ENCODE results near the gene IGSF9B.

The IGSF9B gene

GRCh38 chr11:133983660-133984316, 27.0 kb upstream of the IGSF9B start:
- Histone ChIP-seq H3K27me3 (ENCODE audit: insufficient read depth, low read length) (no peaks in the 10 kb centered on the region), H3K4me1 (ENCODE audit: control insufficient read depth, insufficient read depth, low read length, unreplicated experiment) (no peaks in the 10 kb centered on the region), H3K27ac (ENCODE audit: low read depth, low read length) (no peak overlapping the region)

GRCh38 chr11:133982876-133983275, 26.1 kb upstream of the IGSF9B start:
- Histone ChIP-seq H2AFZ (ENCODE audit: low read length, unreplicated experiment) (no peak overlapping the region), H3K4me1 (ENCODE audit: control insufficient read depth, insufficient read depth, low read length, unreplicated experiment) (no peaks in the 10 kb centered on the region), H3K36me3 (ENCODE audit: insufficient read depth, low read length) (no peaks in the 10 kb centered on the region), H3K79me2 (ENCODE audit: control insufficient read depth, insufficient read depth, low read length, unreplicated experiment) (no peaks in the 10 kb centered on the region), H3K4me3 (ENCODE audit: low read depth, low read length) (no peak overlapping the region), H3K27ac (ENCODE audit: low read depth, low read length) (no peak overlapping the region), H3K27me3 (ENCODE audit: insufficient read depth, low read length) (no peaks in the 10 kb centered on the region)

More at GRCh38 chr11:133983660-133984316, 27.0 kb upstream of the IGSF9B start:
- H2AFZ ChIP-seq (ENCODE audit: low read length, unreplicated experiment) = no peak overlapping the region
- H3K79me2 ChIP-seq (ENCODE audit: control insufficient read depth, insufficient read depth, low read length, unreplicated experiment) = no peaks in the 10 kb centered on the region
- H3K36me3 ChIP-seq (ENCODE audit: insufficient read depth, low read length) = no peaks in the 10 kb centered on the region
- H3K4me3 ChIP-seq (ENCODE audit: low read depth, low read length) = no peak overlapping the region

GRCh38 chr11:133982151-133982550, 25.4 kb upstream of the IGSF9B start:
- H3K27me3 ChIP-seq (ENCODE audit: insufficient read depth, low read length) = no peaks in the 10 kb centered on the region
- H3K4me1 ChIP-seq (ENCODE audit: control insufficient read depth, insufficient read depth, low read length, unreplicated experiment) = no peaks in the 10 kb centered on the region
- H3K36me3 ChIP-seq (ENCODE audit: insufficient read depth, low read length) = no peaks in the 10 kb centered on the region
- H3K79me2 ChIP-seq (ENCODE audit: control insufficient read depth, insufficient read depth, low read length, unreplicated experiment) = no peaks in the 10 kb centered on the region
- no peak overlapping the region for H3K4me3 ChIP-seq (ENCODE audit: low read depth, low read length)
- no peak overlapping the region for H2AFZ ChIP-seq (ENCODE audit: low read length, unreplicated experiment)
- H3K27ac ChIP-seq (ENCODE audit: low read depth, low read length) = no peak overlapping the region

- Histone ChIP-seq H2AFZ (ENCODE audit: low read length, unreplicated experiment) (no peak overlapping the region), H3K36me3 (ENCODE audit: insufficient read depth, low read length) (no peaks in the 10 kb centered on the region), H3K27me3 (ENCODE audit: insufficient read depth, low read length) (no peaks in the 10 kb centered on the region), H3K4me3 (ENCODE audit: low read depth, low read length) (no peak overlapping the region), H3K27ac (ENCODE audit: low read depth, low read length) (no peak overlapping the region), H3K79me2 (ENCODE audit: control insufficient read depth, insufficient read depth, low read length, unreplicated experiment) (no peaks in the 10 kb centered on the region), H3K4me1 (ENCODE audit: control insufficient read depth, insufficient read depth, low read length, unreplicated experiment) (no peaks in the 10 kb centered on the region)
These were observed 24.4 kb upstream of the IGSF9B start for GRCh38 chr11:133981156-133981555.

GRCh38 chr11:133980665-133981064, 23.9 kb upstream of the IGSF9B start:
- Histone ChIP-seq H2AFZ (ENCODE audit: low read length, unreplicated experiment) (no peak overlapping the region), H3K36me3 (ENCODE audit: insufficient read depth, low read length) (no peaks in the 10 kb centered on the region), H3K27me3 (ENCODE audit: insufficient read depth, low read length) (peaks cover 3% of the 10 kb centered on the region; the same call in 1 of the 2 replicates), H3K4me3 (ENCODE audit: low read depth, low read length) (no peak overlapping the region), H3K4me1 (ENCODE audit: control insufficient read depth, insufficient read depth, low read length, unreplicated experiment) (no peaks in the 10 kb centered on the region), H3K79me2 (ENCODE audit: control insufficient read depth, insufficient read depth, low read length, unreplicated experiment) (no peaks in the 10 kb centered on the region), H3K27ac (ENCODE audit: low read depth, low read length) (no peak overlapping the region)

GRCh38 chr11:133978794-133979193, 22.0 kb upstream of the IGSF9B start:
- Histone ChIP-seq H2AFZ (ENCODE audit: low read length, unreplicated experiment) (no peak overlapping the region), H3K27me3 (ENCODE audit: insufficient read depth, low read length) (peaks cover 7% of the 10 kb centered on the region; the same call in 1 of the 2 replicates), H3K79me2 (ENCODE audit: control insufficient read depth, insufficient read depth, low read length, unreplicated experiment) (no peaks in the 10 kb centered on the region), H3K4me1 (ENCODE audit: control insufficient read depth, insufficient read depth, low read length, unreplicated experiment) (no peaks in the 10 kb centered on the region), H3K4me3 (ENCODE audit: low read depth, low read length) (no peak overlapping the region), H3K36me3 (ENCODE audit: insufficient read depth, low read length) (no peaks in the 10 kb centered on the region), H3K27ac (ENCODE audit: low read depth, low read length) (no peak overlapping the region)

- Histone ChIP-seq H3K27ac (ENCODE audit: low read depth, low read length) (no peak overlapping the region), H3K4me3 (ENCODE audit: low read depth, low read length) (no peak overlapping the region), H3K4me1 (ENCODE audit: control insufficient read depth, insufficient read depth, low read length, unreplicated experiment) (no peaks in the 10 kb centered on the region), H3K27me3 (ENCODE audit: insufficient read depth, low read length) (peaks cover 7% of the 10 kb centered on the region; the same call in 1 of the 2 replicates), H2AFZ (ENCODE audit: low read length, unreplicated experiment) (no peak overlapping the region), H3K79me2 (ENCODE audit: control insufficient read depth, insufficient read depth, low read length, unreplicated experiment) (no peaks in the 10 kb centered on the region), H3K36me3 (ENCODE audit: insufficient read depth, low read length) (no peaks in the 10 kb centered on the region)
These were observed 20.4 kb upstream of the IGSF9B start for GRCh38 chr11:133977067-133977677.

- Histone ChIP-seq H3K27me3 (ENCODE audit: insufficient read depth, low read length) (peaks cover 7% of the 10 kb centered on the region; the same call in 1 of the 2 replicates), H3K4me3 (ENCODE audit: low read depth, low read length) (no peak overlapping the region), H3K79me2 (ENCODE audit: control insufficient read depth, insufficient read depth, low read length, unreplicated experiment) (no peaks in the 10 kb centered on the region), H3K4me1 (ENCODE audit: control insufficient read depth, insufficient read depth, low read length, unreplicated experiment) (no peaks in the 10 kb centered on the region), H3K36me3 (ENCODE audit: insufficient read depth, low read length) (no peaks in the 10 kb centered on the region), H2AFZ (ENCODE audit: low read length, unreplicated experiment) (no peak overlapping the region), H3K27ac (ENCODE audit: low read depth, low read length) (no peak overlapping the region)
These were observed 18.7 kb upstream of the IGSF9B start for GRCh38 chr11:133975488-133975849.

GRCh38 chr11:133974836-133975487, 18.2 kb upstream of the IGSF9B start:
- Histone ChIP-seq H3K36me3 (ENCODE audit: insufficient read depth, low read length) (no peaks in the 10 kb centered on the region), H3K4me3 (ENCODE audit: low read depth, low read length) (no peak overlapping the region), H3K79me2 (ENCODE audit: control insufficient read depth, insufficient read depth, low read length, unreplicated experiment) (no peaks in the 10 kb centered on the region), H2AFZ (ENCODE audit: low read length, unreplicated experiment) (no peak overlapping the region), H3K4me1 (ENCODE audit: control insufficient read depth, insufficient read depth, low read length, unreplicated experiment) (no peaks in the 10 kb centered on the region), H3K27me3 (ENCODE audit: insufficient read depth, low read length) (peaks cover 7% of the 10 kb centered on the region; the same call in 1 of the 2 replicates), H3K27ac (ENCODE audit: low read depth, low read length) (no peak overlapping the region)

GRCh38 chr11:133971881-133972280, 15.1 kb upstream of the IGSF9B start:
- Histone ChIP-seq H2AFZ (ENCODE audit: low read length, unreplicated experiment) (no peak overlapping the region), H3K27ac (ENCODE audit: low read depth, low read length) (no peak overlapping the region), H3K27me3 (ENCODE audit: insufficient read depth, low read length) (peaks cover 7% of the 10 kb centered on the region; the same call in 1 of the 2 replicates), H3K4me3 (ENCODE audit: low read depth, low read length) (no peak overlapping the region), H3K4me1 (ENCODE audit: control insufficient read depth, insufficient read depth, low read length, unreplicated experiment) (no peaks in the 10 kb centered on the region), H3K79me2 (ENCODE audit: control insufficient read depth, insufficient read depth, low read length, unreplicated experiment) (no peaks in the 10 kb centered on the region), H3K36me3 (ENCODE audit: insufficient read depth, low read length) (no peaks in the 10 kb centered on the region)

GRCh38 chr11:133969112-133969511, 12.3 kb upstream of the IGSF9B start:
- H3K79me2 ChIP-seq (ENCODE audit: control insufficient read depth, insufficient read depth, low read length, unreplicated experiment) = no peaks in the 10 kb centered on the region
- H3K4me3 ChIP-seq (ENCODE audit: low read depth, low read length) = no peak overlapping the region
- no peaks in the 10 kb centered on the region for H3K4me1 ChIP-seq (ENCODE audit: control insufficient read depth, insufficient read depth, low read length, unreplicated experiment)
- no peak overlapping the region for H3K27ac ChIP-seq (ENCODE audit: low read depth, low read length)
- no peaks in the 10 kb centered on the region; the same call in 1 of the 2 replicates for H3K27me3 ChIP-seq (ENCODE audit: insufficient read depth, low read length)
- H3K36me3 ChIP-seq (ENCODE audit: insufficient read depth, low read length) = no peaks in the 10 kb centered on the region
- no peak overlapping the region for H2AFZ ChIP-seq (ENCODE audit: low read length, unreplicated experiment)
